Memory B cell (primary cell): ENCODE data around the gene OSBPL10.
"Not testable (repeated sequence)": the region's sequence is repeated elsewhere in the genome, so short reads cannot be mapped to it uniquely, and the experiment has no call there.

Experiments
- ATAC-seq: fragments of 150-1000 bp; cut with Tn5 transposase; 2 replicates; pipeline ENCODE4 v1.10.0; 2021; ENCODE audit warnings: low read depth, mild to moderate bottlenecking, moderate library complexity
- DNase-seq, 2 donors: peaks; one replicate each; pipeline ENCODE4 v3.0.0; 2022; ENCODE audit warnings: low spot score in 2 of 2
- H3K27ac Mint-ChIP-seq: one replicate; pipeline ENCODE4 v1.8.0; 2022; ENCODE audit warnings: mild to moderate bottlenecking, moderate library complexity, mixed read lengths
- H3K27me3 Mint-ChIP-seq: one replicate; pipeline ENCODE4 v1.8.0; 2022; ENCODE audit warnings: mixed read lengths
- H3K36me3 Mint-ChIP-seq: one replicate; pipeline ENCODE4 v1.8.0; 2022; ENCODE audit warnings: mild to moderate bottlenecking, mixed read lengths
- H3K4me1 Mint-ChIP-seq: one replicate; pipeline ENCODE4 v1.8.0; 2022; ENCODE audit warnings: mixed read lengths
- H3K4me3 Mint-ChIP-seq: one replicate; pipeline ENCODE4 v1.8.0; 2022; ENCODE audit warnings: mild to moderate bottlenecking, moderate library complexity, mixed read lengths
- H3K9me3 Mint-ChIP-seq: one replicate; pipeline ENCODE4 v1.8.0; 2022; ENCODE audit warnings: mixed read lengths

Gene OSBPL10, protein sequence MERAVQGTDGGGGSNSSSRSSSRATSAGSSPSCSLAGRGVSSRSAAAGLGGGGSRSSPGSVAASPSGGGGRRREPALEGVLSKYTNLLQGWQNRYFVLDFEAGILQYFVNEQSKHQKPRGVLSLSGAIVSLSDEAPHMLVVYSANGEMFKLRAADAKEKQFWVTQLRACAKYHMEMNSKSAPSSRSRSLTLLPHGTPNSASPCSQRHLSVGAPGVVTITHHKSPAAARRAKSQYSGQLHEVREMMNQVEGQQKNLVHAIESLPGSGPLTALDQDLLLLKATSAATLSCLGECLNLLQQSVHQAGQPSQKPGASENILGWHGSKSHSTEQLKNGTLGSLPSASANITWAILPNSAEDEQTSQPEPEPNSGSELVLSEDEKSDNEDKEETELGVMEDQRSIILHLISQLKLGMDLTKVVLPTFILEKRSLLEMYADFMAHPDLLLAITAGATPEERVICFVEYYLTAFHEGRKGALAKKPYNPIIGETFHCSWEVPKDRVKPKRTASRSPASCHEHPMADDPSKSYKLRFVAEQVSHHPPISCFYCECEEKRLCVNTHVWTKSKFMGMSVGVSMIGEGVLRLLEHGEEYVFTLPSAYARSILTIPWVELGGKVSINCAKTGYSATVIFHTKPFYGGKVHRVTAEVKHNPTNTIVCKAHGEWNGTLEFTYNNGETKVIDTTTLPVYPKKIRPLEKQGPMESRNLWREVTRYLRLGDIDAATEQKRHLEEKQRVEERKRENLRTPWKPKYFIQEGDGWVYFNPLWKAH

DNA sequence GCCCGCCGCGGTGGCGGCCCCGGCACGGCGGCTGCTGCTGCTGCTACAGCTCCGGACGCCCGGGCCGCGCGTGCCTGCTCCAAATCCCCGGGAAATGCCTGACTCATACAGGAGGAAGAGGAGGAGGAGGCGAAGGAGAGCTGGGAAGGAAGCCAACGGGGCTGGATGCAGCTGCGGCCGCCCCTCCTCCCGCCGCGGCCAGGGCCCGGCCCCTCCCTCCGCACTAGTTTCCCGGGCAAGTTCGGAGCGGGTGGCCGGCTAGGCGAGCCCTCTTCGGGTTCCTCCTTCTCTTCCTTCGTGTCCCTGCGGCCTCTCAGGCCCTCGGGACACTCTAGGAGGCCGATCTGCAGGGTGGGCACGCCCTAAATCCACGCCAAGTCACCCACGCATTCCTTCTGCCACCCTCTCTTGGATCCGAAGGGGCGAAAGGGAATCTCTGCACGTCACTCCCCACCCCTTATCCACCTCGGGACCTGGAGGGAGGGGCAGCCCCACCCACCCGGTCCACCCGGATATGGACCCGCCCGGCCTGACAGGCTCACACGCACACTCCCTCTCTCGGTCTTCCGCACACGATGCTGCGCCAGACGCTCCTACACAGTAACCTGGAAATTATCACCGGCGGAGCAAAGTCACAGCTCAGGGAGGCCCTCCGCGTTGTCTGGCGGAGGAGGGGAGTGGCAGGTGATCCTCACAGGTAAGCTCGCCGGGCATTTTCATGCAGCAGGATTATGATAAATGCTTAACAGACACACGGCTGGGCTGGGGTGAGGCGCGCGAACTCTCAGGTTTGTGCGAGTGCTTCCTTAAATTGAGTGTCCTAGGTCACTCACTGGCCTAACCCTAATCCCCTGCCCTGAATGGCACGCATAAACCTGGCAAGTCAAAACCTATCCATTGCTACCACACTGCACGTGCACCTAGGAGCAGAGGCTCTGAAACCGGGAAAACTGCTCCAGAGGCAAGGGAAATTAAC, at the start of gene OSBPL10, which contains the start of gene ZNF860:
TSS of gene OSBPL10 (minus strand) at position 57 of the 976 bp plus-strand sequence. CDS start 83 bp downstream, outside the sequence.
TSS of gene ZNF860 (plus strand) at position 545 of the 976 bp plus-strand sequence. CDS start 7,330 bp downstream, outside the sequence.
- Mint-ChIP-seq H3K36me3 (peaks cover 53% of the 10 kb centered on the region), H3K27me3 (no peaks in the 10 kb centered on the region), H3K4me1 (peaks cover 56% of the 10 kb centered on the region), H3K9me3 (peaks cover 4% of the 10 kb centered on the region), H3K27ac (peak within 1 kb of the TSS; percentile 88), H3K4me3 (peak within 1 kb of the TSS; percentile 100)
- peak; percentile 59 for ATAC-seq
- DNase-seq: peak; percentile 30 to 33

DNA sequence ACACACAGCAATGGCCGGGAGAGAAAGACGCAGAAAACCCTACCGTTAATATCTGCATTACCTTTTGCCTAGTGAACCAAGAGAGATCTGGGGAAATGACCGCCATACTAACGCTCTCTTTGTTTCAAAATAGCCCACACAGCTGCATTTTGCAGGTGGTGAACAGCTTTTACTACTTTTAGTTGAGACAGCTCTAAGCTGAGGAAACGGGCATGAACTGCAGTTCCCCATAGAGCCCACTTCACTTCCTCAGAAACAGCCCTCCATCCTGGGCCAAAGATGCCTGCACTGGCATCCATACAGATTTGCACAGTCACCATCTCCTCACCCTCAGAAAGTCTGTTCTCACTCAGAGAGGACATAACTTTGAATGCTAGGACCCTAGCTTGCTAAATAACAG, 45.5 kb upstream of the OSBPL10 start:
- Mint-ChIP-seq H3K27me3 (no peaks in the 10 kb centered on the region), H3K27ac (peak overlapping the region; percentile 60), H3K9me3 (no peaks in the 10 kb centered on the region), H3K36me3 (peaks cover 9% of the 10 kb centered on the region), H3K4me3 (peak overlapping the region; percentile 64), H3K4me1 (peaks cover 15% of the 10 kb centered on the region)
- DNase-seq (peak in 1 of 2 donors; percentile 12), ATAC-seq (peak; percentile 93)

DNA sequence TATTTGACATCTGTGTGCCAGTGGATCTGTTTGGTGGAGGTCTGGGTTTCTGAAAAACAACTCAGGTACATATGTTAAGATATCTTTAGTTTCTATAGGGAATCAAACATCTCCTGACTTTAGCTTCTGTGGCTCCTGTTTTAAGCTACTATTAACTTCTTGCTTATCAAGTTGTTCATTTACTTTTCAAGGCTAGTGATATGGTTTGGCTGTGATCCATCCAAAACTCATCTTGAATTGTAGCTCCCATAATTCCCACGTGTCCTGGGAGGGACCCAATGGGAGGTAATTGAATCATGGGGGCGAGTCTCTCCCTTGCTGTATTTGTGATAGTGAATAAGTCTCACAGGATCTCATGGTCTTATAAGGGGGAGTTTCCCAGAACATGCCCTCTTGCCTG, 41.9 kb upstream of the OSBPL10 start:
- no peaks in the 10 kb centered on the region for H3K27me3 Mint-ChIP-seq
- no peak overlapping the region for H3K4me3 Mint-ChIP-seq
- ATAC-seq: no peak
- no peak overlapping the region for H3K27ac Mint-ChIP-seq
- no peaks in the 10 kb centered on the region for H3K9me3 Mint-ChIP-seq
- H3K36me3 Mint-ChIP-seq: peaks cover 4% of the 10 kb centered on the region
- H3K4me1 Mint-ChIP-seq: peaks cover 26% of the 10 kb centered on the region
- no peak for DNase-seq

DNA sequence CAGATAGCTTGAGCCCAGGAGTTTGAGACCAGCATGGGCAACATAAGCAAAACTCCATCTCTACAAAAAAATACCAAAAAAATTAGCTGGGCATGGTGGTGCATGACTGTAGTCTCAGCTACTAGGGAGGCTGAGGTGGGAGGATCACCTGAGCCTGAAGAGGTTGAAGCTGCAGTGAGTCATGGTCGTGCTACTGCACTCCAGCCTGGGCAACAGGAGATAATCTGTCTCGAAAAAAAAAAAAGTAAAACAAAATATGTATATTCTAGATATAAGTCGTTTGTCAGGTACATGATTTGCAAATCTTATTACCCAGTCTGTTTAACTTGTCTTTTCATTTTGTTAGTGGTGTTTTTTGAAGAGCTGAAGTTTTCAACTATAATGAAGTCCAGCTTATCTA, 40.7 kb upstream of the OSBPL10 start:
- no peak for ATAC-seq
- Mint-ChIP-seq H3K4me3 (no peak overlapping the region), H3K27ac (no peak overlapping the region), H3K9me3 (no peaks in the 10 kb centered on the region), H3K27me3 (no peaks in the 10 kb centered on the region), H3K4me1 (peaks cover 22% of the 10 kb centered on the region), H3K36me3 (peaks cover 2% of the 10 kb centered on the region)
- no peak for DNase-seq

DNA sequence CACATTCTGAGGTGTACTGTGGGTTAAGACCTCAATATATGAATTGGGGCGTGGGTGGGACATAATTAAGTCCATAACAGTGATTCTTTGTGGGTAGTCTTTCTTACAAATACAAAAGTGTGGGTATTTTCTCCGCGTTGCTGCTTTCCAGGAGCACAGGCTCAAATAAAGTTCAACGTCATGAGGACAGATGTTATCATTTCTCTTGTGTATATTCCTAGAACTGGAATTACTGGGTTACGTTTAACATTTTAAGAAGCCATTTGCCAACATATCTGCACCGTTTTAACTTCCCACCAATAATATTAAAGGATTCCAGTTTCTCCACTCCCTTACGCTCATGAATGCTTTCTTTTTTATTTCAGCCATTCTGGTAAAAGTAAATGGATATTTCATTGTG, 40.1 kb upstream of the OSBPL10 start:
- ATAC-seq: no peak

DNA sequence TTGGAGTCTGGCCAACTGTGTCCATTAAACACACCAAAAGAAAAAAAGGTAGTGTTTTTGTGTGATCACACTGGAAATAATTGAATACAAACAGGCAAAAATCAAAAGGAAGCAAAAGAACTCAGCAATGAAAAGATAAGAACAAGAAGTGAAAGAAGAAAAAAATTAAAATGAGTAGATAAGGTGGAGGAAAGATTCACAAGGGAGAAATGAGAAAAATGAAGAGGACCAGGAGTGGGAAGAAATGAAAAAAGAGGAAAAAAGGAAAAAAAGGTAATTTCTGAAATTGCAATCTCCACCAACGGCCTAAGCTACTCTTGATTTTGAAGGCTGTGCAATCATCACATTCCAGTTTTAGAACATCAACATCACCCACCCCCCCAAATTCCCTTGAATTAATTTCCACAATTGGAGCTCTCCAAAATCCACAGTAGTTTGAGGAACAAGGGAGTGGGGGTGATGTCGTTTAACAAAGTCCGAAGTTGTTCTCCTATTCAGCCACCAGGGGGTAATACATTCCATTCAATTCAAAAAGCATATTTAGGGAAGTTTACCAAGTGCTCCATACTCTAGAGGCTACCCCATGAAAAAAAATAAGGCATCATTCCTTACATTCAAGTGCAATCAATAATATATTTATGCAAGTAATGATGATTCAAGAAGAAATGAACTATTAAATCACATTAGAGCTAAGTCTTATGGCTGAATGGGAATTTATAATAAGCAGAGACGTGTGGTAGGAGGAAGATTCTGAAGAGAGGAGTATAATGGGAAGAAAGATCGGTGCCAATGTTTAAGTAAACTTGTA, 37.9 kb upstream of the OSBPL10 start:
- Mint-ChIP-seq H3K36me3 (peaks cover 2% of the 10 kb centered on the region), H3K4me3 (no peak overlapping the region), H3K27me3 (no peaks in the 10 kb centered on the region), H3K27ac (peak overlapping the region; percentile 1), H3K9me3 (peaks cover 2% of the 10 kb centered on the region), H3K4me1 (peaks cover 13% of the 10 kb centered on the region)
- DNase-seq (no peak), ATAC-seq (peak; percentile 32)

More for the DNA sequence above, 40.1 kb upstream of the OSBPL10 start:
- Mint-ChIP-seq H3K4me1 (peaks cover 16% of the 10 kb centered on the region), H3K36me3 (peaks cover 2% of the 10 kb centered on the region), H3K4me3 (no peak overlapping the region), H3K27me3 (no peaks in the 10 kb centered on the region), H3K9me3 (no peaks in the 10 kb centered on the region), H3K27ac (no peak overlapping the region)
- DNase-seq: no peak

DNA sequence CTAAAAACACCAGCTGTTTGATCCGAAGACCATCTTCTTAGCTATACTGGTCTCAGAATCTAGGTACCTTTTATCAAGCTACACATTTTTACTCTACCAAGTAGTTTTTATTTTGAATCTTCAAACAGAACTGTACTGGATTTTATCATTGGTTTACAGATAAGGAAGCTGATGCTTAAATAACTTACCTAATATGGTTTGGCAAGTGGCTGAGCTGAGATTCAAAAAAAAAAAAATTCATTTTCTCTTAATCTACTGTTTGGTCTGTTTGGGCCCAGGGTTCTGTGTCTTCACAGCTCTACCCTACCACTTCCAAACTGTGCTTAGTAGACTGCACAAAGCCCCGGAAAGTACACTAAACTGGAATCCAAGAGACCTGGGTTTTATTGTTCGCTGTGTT, 36.2 kb upstream of the OSBPL10 start:
- Mint-ChIP-seq H3K27ac (no peak overlapping the region), H3K27me3 (no peaks in the 10 kb centered on the region), H3K4me1 (peaks cover 13% of the 10 kb centered on the region), H3K4me3 (no peak overlapping the region), H3K9me3 (peaks cover 2% of the 10 kb centered on the region), H3K36me3 (no peaks in the 10 kb centered on the region)
- DNase-seq (no peak), ATAC-seq (no peak)

DNA sequence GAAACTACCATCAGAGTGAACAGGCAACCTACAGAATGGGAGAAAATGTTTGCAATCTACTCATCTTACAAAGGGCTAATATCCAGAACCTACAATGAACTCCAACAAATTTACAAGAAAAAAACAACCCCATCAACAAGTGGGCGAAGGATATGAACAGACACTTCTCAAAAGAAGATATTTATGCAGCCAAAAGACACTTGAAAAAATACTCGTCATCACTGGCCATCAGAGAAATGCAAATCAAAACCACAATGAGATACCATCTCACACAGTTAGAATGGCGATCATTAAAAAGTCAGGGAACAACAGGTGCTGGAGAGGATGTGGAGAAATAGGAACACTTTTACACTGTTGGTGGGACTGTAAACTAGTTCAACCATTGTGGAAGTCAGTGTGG, 34.6 kb upstream of the OSBPL10 start:
- DNase-seq, H3K36me3 Mint-ChIP-seq, ATAC-seq, H3K9me3 Mint-ChIP-seq, H3K27me3 Mint-ChIP-seq, H3K4me3 Mint-ChIP-seq, H3K27ac Mint-ChIP-seq: not testable (repeated sequence)
- peaks cover 13% of the 10 kb centered on the region for H3K4me1 Mint-ChIP-seq

DNA sequence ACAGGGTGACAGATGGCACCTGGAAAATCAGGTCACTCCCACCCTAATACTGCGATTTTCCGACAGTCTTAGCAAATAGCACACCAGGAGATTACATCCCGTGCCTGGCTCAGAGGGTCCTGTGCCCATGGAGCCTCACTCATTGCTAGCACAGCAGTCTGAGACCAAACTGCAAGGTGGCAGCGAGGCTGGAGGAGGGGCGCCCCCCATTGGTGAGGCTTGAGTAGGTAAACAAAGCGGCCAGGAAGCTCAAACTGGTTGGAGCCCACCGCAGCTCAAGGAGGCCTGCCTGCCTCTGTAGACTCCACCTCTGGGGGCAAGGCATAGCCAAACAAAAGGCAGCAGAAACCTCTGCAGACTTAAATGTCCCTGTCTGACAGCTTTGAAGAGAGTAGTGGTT, 29.6 kb upstream of the OSBPL10 start:
- Mint-ChIP-seq H3K36me3 (peaks cover 16% of the 10 kb centered on the region), H3K4me1 (peaks cover 10% of the 10 kb centered on the region)
- H3K27ac Mint-ChIP-seq, ATAC-seq, H3K4me3 Mint-ChIP-seq, DNase-seq, H3K9me3 Mint-ChIP-seq, H3K27me3 Mint-ChIP-seq: not testable (repeated sequence)

DNA sequence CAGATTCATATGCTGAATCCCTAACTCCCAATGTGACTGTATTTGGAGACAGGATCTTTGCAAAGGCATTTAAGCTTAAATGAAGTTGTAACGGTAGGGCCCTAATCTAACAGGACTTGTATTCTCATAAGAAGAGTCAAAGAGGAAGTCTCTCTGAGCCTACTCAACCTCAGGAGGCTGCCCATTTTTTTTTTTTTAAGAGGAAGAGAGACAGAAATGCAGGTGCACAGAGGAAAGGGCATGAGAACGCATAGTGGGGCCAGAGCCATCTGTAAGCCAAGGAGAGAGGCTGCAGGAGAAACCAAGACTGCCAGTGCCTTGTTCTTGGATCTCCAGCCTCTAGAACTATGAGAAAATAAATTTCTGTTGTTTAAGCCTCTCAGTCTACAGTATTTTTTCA, 28.9 kb upstream of the OSBPL10 start:
- Mint-ChIP-seq H3K9me3 (peaks cover 6% of the 10 kb centered on the region), H3K27me3 (no peaks in the 10 kb centered on the region), H3K4me1 (peaks cover 10% of the 10 kb centered on the region), H3K4me3 (peak overlapping the region; percentile 3), H3K27ac (peak overlapping the region; percentile 36), H3K36me3 (peaks cover 16% of the 10 kb centered on the region)
- DNase-seq (peak in 1 of 2 donors; percentile 14), ATAC-seq (peak; percentile 100)

DNA sequence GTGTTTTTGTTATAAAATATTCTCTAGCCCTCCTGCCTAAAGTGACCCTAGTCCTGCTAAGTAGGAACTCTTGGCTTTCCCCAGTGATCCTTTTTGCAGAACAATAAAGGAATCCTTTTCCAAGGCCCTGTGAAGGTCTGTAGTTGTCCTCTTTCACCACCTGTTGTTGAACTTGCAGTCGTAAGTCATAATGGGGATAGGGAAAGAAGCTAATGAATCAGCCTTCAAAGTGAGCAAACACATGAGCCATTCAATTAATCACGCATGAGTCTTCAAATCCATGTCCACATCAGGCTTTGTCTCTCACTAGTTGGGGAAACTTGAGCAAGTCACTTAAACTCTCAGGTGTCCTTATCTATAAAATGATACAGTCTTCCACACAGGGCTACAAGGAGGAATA, 28.0 kb upstream of the OSBPL10 start:
- ATAC-seq: no peak
- Mint-ChIP-seq H3K4me3 (no peak overlapping the region), H3K36me3 (peaks cover 18% of the 10 kb centered on the region), H3K4me1 (peaks cover 13% of the 10 kb centered on the region), H3K27ac (peak overlapping the region; percentile 36), H3K9me3 (peaks cover 6% of the 10 kb centered on the region), H3K27me3 (no peaks in the 10 kb centered on the region)
- DNase-seq: no peak

DNA sequence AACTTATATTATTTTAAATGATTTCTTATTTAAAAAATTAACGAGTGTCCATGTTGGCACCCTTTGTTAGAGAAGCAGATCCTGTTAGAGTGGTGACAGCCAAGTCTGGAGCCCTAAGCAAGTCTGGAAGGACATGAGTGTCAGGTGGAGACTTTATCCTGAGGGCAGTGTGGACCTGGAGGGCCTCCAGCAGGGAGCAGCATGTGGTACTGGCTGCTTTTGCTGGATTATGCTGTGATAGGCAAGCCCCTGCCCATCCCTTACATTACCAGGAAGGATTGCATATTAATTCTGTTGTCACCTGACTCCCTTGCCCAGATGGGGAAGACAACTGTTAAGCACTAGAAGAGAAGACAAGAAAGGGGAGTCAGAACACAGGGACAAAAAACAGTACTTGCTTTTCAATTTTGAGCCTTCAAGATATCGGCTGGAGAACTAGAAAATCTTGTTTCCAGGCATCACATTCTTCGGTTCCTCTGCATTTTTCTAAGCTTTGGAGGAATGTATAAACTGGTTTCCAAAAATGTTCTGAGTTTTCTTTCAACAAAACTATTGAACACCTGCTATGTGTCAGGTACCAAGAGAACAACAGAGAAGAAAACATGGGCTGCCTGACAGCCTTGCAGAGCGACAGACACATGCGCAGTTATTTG, 23.2 kb upstream of the OSBPL10 start:
- DNase-seq: no peak
- no peaks in the 10 kb centered on the region for H3K27me3 Mint-ChIP-seq
- peaks cover 35% of the 10 kb centered on the region for H3K4me1 Mint-ChIP-seq
- H3K9me3 Mint-ChIP-seq: peaks cover 6% of the 10 kb centered on the region
- no peak overlapping the region for H3K27ac Mint-ChIP-seq
- H3K36me3 Mint-ChIP-seq: peaks cover 18% of the 10 kb centered on the region
- no peak overlapping the region for H3K4me3 Mint-ChIP-seq
- no peak for ATAC-seq
